Measurements from ENCODE around the gene MSL3B.

MSL3B gene

DNA sequence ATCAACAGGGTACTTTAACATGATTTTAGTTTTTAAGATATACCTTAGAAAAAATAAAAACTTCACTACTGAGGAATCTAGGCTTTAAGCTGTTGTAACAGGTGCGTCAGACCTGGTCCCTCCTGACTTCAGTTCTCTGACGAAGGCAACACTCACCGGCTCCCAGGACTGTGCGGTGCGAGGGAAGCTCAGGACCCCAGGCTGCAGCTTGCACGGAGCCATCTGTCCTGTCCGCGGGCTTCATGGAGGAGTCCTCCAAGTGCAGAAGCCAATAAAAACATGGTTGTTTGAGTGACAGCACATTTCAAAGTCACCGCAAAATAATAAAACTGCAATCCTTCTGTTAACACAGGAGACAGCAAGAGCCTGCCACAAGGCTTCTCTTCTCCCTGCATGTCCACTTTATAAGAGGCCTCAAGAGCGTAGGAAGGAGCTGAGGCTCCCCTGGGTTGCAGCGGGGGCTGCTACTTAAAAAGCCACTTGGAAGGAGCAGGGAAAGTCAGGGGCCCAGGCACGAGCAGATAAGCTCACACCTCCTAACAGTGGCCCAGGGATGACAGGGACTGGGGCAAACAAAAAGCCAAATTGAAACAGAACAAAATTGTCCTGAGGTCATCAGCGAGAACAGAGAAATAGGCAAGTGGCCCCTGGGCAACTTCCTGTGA lies 18.4 kb downstream of the MSL3B start:
- H3K79me2 ChIP-seq (replicated peaks; ENCODE audit: insufficient read depth, low read length): peaks cover 33% of the 10 kb centered on the region
- H3K27me3 ChIP-seq (ENCODE audit: insufficient read depth, low read depth, low read length): no peaks in the 10 kb centered on the region
- H4K20me1 ChIP-seq (ENCODE audit: insufficient read depth): no peaks in the 10 kb centered on the region

DNA sequence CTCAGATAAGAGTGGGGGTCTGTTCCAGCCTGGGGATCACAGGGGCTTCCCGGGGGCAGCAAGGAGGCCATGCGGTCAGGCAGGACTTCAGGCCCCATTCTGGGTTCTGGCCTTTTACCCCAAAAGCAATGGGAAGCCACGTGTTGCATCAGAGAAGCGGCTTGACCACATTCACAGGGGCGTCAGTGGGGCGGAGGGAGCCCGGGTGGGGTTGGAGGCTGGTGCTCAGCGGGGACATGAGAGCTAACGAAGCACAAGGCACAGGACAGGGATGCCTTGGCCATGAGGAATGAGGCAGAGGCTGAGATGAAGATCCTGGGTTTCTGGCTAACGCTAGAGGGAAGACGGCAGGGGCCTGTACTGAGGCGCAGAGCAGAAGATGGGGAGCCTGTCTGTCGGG lies 19.9 kb downstream of the MSL3B start:
- Histone ChIP-seq H2AFZ (ENCODE audit: low read depth, low read length) (no peak overlapping the region), H3F3A (ENCODE audit: insufficient read depth, low read length, poor library complexity, severe bottlenecking) (no peaks in the 10 kb centered on the region), H3K4me3 (ENCODE audit: low read length) (no peak overlapping the region), H3K36me3 (ENCODE audit: insufficient read depth, low read length) (no peaks in the 10 kb centered on the region), H3K9me2 (ENCODE audit: insufficient read depth, low read length) (no peaks in the 10 kb centered on the region), H3K79me2 (replicated peaks; ENCODE audit: insufficient read depth, low read length) (peaks cover 23% of the 10 kb centered on the region), H4K20me1 (ENCODE audit: insufficient read depth) (no peaks in the 10 kb centered on the region), H3K4me2 (ENCODE audit: low read length) (no peak overlapping the region), H3K27me3 (ENCODE audit: insufficient read depth, low read depth, low read length) (no peaks in the 10 kb centered on the region), H3K9me3 (ENCODE audit: low read length) (no peaks in the 10 kb centered on the region), H3K9ac (ENCODE audit: low read length) (no peak overlapping the region), H3K27ac (ENCODE audit: low read length) (no peak overlapping the region)
- no peak for TF ChIP-seq TAF1 (IDR thresholded peaks at IDR 0.05; ENCODE audit: low read depth)
- TF ChIP-seq POLR2AphosphoS5 (IDR thresholded peaks at IDR 0.05): no peak
- no peak for TF ChIP-seq EZH2 (IDR thresholded peaks at IDR 0.05; ENCODE audit: borderline replicate concordance, insufficient read depth, low read length, poor library complexity, severe bottlenecking)
- TF ChIP-seq EP300 (conservative IDR thresholded peaks at IDR 0.05; ENCODE audit: poor library complexity, severe bottlenecking): no peak
- no peak for TF ChIP-seq RAD21 (conservative IDR thresholded peaks at IDR 0.05)
- TF ChIP-seq MXI1 (conservative IDR thresholded peaks at IDR 0.05; ENCODE audit: poor library complexity, severe bottlenecking): no peak
- TF ChIP-seq, protein P1, sequence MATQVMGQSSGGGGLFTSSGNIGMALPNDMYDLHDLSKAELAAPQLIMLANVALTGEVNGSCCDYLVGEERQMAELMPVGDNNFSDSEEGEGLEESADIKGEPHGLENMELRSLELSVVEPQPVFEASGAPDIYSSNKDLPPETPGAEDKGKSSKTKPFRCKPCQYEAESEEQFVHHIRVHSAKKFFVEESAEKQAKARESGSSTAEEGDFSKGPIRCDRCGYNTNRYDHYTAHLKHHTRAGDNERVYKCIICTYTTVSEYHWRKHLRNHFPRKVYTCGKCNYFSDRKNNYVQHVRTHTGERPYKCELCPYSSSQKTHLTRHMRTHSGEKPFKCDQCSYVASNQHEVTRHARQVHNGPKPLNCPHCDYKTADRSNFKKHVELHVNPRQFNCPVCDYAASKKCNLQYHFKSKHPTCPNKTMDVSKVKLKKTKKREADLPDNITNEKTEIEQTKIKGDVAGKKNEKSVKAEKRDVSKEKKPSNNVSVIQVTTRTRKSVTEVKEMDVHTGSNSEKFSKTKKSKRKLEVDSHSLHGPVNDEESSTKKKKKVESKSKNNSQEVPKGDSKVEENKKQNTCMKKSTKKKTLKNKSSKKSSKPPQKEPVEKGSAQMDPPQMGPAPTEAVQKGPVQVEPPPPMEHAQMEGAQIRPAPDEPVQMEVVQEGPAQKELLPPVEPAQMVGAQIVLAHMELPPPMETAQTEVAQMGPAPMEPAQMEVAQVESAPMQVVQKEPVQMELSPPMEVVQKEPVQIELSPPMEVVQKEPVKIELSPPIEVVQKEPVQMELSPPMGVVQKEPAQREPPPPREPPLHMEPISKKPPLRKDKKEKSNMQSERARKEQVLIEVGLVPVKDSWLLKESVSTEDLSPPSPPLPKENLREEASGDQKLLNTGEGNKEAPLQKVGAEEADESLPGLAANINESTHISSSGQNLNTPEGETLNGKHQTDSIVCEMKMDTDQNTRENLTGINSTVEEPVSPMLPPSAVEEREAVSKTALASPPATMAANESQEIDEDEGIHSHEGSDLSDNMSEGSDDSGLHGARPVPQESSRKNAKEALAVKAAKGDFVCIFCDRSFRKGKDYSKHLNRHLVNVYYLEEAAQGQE (IDR thresholded peaks at IDR 0.05; ENCODE audit: borderline replicate concordance): no peak
- TF ChIP-seq, protein P2, sequence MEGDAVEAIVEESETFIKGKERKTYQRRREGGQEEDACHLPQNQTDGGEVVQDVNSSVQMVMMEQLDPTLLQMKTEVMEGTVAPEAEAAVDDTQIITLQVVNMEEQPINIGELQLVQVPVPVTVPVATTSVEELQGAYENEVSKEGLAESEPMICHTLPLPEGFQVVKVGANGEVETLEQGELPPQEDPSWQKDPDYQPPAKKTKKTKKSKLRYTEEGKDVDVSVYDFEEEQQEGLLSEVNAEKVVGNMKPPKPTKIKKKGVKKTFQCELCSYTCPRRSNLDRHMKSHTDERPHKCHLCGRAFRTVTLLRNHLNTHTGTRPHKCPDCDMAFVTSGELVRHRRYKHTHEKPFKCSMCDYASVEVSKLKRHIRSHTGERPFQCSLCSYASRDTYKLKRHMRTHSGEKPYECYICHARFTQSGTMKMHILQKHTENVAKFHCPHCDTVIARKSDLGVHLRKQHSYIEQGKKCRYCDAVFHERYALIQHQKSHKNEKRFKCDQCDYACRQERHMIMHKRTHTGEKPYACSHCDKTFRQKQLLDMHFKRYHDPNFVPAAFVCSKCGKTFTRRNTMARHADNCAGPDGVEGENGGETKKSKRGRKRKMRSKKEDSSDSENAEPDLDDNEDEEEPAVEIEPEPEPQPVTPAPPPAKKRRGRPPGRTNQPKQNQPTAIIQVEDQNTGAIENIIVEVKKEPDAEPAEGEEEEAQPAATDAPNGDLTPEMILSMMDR (IDR thresholded peaks at IDR 0.05; ENCODE audit: poor library complexity, severe bottlenecking): no peak
- TF ChIP-seq SMC3 (conservative IDR thresholded peaks at IDR 0.05; ENCODE audit: poor library complexity): no peak

More for the DNA sequence above, 18.4 kb downstream of the MSL3B start:
- Histone ChIP-seq H3K9ac (ENCODE audit: low read length) (no peak overlapping the region), H2AFZ (ENCODE audit: low read depth, low read length) (no peak overlapping the region), H3K9me3 (ENCODE audit: low read length) (no peaks in the 10 kb centered on the region), H3K9me2 (ENCODE audit: insufficient read depth, low read length) (no peaks in the 10 kb centered on the region), H3K4me2 (ENCODE audit: low read length) (no peak overlapping the region), H3K4me3 (ENCODE audit: low read length) (no peak overlapping the region), H3K36me3 (ENCODE audit: insufficient read depth, low read length) (no peaks in the 10 kb centered on the region), H3K27ac (ENCODE audit: low read length) (no peak overlapping the region), H3F3A (ENCODE audit: insufficient read depth, low read length, poor library complexity, severe bottlenecking) (no peaks in the 10 kb centered on the region)
- TF ChIP-seq SMC3 (conservative IDR thresholded peaks at IDR 0.05; ENCODE audit: poor library complexity) (no peak), TAF1 (IDR thresholded peaks at IDR 0.05; ENCODE audit: low read depth) (no peak), EP300 (conservative IDR thresholded peaks at IDR 0.05; ENCODE audit: poor library complexity, severe bottlenecking) (no peak), RAD21 (conservative IDR thresholded peaks at IDR 0.05) (no peak), EZH2 (IDR thresholded peaks at IDR 0.05; ENCODE audit: borderline replicate concordance, insufficient read depth, low read length, poor library complexity, severe bottlenecking) (no peak), MXI1 (conservative IDR thresholded peaks at IDR 0.05; ENCODE audit: poor library complexity, severe bottlenecking) (no peak), POLR2AphosphoS5 (IDR thresholded peaks at IDR 0.05) (no peak)
- TF ChIP-seq, protein P1 (IDR thresholded peaks at IDR 0.05; ENCODE audit: borderline replicate concordance): no peak
- TF ChIP-seq, protein P2 (IDR thresholded peaks at IDR 0.05; ENCODE audit: poor library complexity, severe bottlenecking): no peak
